ENCODE data around the gene TSPAN14.
A peak's percentile ranks its signal among the peaks of the same experiment; 100 is the strongest.

Gene TSPAN14

DNA sequence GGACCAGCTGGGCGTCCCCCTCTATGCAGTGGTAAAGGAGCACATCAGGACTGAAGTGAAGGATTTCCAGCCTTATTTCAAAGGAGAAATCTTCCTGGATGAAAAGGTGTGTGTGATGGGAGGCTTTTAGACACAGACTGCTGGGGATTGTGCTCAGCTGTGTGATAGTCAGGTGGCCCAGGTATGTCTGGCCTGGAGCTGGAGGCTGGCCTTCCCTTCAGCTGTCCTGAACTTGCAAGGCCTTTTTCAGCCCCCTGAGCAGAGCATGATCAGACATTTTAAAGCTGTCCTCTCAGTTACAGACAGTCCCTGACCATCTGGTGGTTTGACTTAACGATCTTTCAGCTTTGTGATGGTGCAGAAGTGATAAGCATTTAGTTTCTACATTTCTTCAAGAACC, 28.2 kb upstream of the TSPAN14 start:
- no peak for DNase-seq

DNA sequence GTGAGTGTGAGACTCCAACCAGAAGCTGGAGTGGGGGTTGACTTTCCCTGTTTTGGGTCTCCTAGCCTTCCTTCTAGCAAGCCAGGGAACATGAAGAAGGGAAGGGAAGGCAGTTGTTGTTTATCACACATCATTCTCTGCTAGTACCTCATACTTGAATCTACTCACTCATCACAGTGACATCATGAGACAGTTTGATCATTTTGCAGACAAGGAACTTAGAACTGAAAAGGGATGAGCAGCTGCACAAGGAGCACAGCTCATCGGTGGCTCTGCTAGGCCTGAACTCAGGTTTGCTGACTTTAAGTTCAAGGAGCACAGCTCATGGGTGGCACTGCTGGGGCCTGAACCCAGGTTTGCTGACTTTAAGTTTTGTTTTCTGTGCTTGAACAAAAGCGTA, 26.6 kb upstream of the TSPAN14 start:
- no peak for DNase-seq

DNA sequence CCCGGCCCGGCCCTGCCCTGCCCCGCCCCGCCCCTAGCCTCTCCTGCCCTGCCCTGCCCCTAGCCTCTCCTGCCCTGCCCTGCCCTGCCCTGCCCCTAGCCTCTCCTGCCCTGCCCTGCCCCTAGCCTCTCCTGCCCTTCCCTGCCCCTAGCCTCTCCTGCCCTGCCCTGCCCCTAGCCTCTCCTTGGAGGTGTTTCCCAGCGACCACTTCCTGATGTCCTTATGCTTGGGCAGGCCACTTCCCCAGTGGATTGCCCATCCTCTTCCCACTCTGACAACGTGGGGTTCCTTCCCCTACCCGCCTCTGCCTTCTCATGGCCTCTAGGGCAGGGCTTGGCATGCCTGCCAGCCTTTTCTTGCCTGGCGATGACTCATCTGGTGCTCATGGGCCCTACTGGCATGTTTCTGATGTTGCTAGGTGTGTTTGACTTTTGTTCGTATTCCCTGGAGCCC, 24.6 kb upstream of the TSPAN14 start:
- DNase-seq, result peak; percentile 20

DNA sequence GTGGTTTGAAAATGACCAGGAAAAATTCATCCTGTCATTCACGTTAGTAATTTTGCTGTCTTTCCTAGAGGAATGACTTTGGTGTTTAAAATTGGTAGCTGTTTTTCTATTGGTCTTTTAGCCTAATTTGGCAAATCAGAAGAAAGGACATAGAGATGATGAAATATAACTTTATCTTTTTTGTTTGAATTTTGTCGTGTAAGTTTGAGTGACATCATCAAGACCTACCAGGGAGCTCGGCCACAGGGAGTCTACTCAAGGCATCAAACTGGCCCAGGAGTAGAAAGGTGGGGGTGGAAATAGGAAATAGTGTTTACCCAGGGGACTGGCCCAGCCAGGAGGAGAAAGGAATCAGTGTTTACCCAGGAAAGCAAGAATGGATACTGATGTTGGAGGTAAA, 21.0 kb upstream of the TSPAN14 start:
- no peak for DNase-seq

DNA sequence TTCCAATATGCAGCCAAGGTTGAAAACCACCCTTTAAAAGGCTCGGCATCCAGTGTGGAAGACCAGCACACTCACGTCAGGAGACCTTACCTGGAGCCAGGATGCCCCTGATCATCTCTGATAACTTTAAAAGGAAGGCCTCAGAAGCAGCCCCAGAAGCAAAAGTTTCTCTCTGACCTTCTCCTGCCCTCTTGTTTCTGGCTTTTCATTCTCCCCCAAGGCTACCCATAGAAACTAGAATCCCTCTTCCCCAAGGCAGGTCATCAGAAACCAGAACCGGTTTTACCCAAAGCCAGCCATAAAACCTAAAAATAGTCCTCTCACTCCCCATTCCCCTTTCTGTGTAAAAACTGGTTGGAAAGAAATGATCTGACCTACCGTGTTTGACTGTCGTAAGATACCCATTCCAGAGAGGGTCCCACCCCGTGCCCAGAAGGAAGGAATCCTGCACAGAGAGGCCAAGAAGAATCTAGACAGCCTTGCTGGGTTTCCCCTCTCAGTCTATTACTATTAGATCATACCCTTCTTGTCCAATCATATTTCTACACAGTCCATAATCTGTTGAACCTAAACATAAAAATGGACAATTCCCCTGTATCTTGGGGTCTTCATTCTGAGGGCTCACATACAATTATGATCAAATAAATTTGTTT, 17.5 kb upstream of the TSPAN14 start:
- DNase-seq, result no peak

DNA sequence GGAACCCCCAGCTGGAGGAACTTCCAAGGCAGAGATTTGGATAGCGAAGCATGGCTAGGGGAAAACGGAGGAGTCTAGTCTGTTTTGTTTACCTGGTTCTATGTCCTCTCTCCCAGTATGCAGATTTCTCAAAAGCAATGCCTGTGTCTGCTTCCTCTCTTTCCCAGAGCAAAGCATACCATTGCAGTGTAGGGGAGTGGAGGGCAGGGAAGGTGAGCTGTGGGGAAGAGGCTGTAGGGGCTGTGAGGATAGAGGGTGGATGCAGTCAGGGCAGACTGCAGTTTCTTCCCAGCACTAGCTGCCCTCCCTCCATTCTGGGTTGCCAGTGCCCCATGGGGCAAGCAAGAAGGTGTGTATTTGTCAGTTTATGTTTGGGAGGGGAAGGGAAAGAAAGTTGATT, 16.9 kb upstream of the TSPAN14 start:
- no peak for DNase-seq

DNA sequence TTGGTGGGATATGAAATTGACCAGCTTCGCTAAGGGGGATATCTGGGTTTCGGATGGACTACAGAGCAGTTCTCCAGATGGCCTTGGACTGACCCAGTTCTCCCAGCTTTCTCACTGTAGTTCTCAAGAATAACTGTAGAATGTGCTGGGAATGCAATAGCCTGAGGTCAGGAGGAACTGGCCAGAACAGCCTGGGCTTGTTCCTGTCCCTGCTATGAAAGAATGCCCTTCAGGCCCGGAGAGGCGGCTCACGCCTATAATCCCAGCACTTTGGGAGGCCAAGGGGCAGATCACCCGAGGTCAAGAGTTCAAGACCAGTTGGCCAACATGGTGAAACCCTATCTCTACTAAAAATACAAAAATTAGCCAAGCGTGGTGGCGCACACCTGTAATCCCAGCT, 12.3 kb upstream of the TSPAN14 start:
- no peak for DNase-seq

DNA sequence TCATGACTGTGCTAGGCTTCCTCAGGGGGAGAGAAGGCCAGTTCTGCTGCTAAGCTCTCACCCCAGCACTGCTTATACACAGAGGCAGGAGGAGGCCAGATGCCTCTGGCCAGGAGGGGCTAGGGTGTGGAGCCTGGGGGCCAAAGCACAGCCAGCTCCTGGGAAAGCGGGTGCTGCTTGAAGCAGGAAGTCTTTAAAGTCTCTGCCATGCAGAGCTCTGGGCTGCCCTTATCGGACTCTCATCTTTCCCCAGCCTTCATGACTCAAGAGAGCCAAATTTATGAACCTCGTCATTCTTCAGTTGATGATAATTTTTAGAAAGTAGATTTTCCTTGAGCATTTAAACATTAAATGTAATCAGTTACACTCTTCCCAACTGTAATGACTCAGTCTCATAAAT, 11.2 kb upstream of the TSPAN14 start:
- DNase-seq, result no peak

DNA sequence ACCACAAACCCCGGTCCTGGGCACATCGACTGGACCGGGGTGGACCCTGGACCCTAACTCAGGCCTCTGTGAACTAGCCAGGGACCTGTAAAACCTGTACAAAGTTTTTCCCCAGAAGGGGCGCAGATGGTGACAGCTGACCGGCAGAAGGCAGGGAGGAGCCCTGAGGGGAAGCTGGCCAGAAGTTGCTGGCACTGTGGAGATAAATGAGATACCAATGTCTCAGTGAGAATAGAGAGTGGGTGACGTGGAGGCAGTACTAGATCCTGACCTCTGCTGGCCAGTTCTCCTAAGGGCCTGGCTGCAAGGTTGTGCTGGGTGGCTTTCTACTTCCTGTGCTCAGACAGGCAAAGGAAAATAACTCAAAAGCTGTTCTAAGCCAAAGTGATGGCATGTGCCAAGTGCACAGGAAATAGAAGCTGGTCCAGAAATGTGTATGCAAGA, 10.6 kb upstream of the TSPAN14 start:
- peak; percentile 47 for DNase-seq

DNA sequence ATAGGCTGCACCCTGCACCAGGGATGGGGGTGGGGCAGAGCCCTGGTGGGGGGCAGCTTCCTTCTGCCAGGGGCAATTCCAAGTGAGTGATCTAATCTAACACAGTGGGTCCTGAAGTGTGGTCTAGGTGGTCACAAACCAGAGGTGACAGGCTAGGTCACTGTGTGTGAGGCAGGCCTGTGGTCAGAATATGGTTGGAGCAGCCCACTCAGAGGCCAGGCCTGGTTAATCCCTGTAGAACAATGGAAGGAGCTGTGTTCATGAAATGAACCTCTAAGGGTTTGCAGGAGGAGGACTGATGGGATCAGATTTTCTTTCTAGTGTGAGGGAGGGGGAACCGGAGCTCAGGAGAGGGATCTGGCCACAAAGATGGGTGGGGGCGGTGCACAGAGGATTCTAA, 10.0 kb upstream of the TSPAN14 start:
- DNase-seq, result no peak

DNA sequence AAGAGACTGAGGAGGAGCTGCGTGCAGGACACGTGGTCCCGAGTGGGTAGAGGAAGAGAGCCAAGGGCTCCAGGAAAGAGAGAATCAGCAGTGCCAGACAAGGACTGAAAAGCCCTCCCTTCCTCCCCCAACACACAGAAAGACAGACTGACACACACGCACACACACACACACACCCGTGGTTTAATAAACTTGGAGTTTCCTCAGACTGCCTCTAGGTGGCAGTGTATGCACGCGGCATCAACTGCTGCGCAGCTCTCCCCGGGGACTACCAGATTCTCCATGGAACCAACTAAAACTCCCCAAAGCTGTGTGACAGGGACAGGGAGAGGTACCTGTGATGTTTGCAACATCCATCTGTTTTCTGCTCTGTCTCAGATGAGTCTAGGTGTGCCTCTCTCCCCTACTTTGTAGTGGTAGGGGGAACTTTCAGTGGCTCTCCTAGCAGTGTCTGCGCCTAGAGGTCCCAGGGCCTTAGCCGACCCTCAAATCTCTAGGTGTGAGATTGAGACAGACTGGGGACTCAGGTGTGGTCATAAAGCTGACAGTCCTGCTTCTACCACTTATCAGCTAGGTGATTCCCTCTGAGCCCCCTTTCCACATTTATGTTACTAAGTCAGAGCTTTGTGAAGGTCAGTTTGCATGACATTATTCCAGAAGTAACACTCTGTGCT, 9.3 kb upstream of the TSPAN14 start:
- peak; percentile 63 for DNase-seq

DNA sequence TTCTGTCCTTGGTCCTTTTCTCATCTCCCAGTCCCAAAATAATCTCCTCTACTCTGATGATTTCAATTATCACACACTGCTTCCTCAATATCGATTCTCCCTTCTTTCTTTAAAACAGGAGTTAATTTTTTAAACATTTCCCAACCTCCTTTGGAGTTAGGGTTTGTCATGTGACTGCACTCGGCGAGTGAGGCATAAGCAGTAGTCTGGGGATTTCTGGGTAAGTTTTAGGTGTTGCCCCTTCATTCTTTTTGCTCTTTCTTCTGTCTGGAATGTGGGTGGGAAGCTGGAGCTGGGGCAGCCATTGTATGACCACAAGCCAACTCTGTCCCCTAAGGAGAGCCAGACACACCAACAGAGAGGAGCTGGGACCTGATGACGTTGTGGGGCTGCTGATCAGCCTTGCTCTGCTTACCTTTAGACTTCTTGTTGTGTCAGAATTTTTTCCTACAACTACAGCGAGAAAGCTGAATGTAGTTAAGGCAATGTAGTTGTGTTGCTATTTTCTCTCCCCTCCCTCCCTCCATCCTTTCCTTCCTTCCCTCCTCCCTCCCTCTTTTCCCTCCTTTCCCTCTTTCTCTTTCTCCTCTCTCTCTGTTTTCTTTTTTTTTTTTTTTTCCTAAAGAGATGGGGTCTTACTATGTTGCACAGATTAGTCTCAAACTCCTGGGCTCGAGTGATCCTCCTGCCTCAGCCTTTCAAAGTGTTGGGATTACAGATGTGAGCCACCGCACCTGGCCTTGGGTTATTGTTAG, 6.5 kb upstream of the TSPAN14 start:
- DNase-seq, result no peak

DNA sequence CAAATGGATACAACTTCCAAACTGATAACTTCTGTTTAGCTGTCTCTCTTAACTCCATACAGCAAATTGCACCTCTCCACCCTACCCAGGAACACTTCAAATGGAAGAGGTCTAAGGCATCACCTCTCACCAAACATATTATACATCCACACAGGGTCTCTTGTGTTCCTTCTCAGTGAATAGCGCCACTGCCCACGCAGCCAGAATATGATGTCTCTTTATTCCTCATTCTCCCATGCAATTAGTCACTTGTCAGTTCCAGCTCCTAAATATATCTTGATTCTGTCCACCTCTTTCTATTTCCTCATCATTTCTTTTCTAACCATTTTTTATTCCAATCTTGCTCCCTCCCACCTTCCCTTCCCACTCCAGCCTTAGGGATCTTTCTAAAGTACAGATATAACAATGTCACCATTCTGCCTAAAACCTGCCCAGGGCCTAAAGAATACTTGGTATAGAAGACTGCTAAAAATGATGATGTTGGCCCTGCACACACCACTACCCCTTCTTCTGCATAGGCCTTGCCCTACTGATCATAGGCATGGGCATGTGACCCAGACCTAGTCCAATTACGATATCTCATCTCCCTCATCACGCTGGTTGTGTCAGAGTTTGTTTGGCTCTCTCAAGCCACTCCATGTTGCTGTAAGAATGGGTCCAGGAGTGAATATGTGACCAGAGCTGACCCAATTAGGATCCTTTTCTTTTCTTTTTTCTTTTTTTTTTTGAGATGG, 5.7 kb upstream of the TSPAN14 start:
- no peak for DNase-seq

DNA sequence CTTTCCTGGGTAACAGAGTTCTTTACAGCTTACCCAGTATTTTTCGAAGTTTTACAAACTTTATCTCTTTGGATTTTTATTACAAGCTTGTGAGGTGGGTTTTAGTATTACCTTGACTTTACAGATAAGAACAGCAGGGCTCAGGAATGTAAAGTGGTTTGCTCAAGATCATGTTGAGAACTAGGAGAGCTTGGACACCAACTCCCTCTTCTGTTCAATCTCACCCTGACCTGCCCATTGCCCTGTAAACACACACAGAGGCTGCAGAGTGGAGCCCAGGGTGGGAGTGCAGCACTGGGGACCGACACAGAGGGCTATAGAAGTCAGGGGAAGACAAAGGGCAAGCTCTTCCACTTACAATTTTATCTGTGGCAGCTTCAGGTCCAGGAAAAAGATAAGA, 4.6 kb upstream of the TSPAN14 start:
- no peak for DNase-seq

DNA sequence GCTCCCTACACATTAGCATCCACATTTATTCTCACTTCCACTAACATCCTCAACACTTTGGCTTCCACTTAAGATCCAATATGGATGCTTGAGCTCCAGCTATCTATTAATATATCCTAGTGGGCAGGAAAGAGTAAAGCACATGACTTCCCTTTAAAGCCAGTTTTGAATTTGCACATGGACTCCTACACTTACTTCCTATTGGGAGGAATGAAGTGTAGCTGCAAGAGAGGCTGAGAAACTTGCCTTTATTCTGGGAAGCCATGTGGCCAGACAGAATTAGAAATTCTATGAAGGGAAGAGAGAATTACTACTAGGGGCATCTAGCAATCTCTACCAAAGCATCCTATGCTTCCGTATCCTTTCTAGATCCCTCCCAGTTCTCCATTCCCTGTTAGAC, 3.0 kb upstream of the TSPAN14 start:
- no peak for DNase-seq

DNA sequence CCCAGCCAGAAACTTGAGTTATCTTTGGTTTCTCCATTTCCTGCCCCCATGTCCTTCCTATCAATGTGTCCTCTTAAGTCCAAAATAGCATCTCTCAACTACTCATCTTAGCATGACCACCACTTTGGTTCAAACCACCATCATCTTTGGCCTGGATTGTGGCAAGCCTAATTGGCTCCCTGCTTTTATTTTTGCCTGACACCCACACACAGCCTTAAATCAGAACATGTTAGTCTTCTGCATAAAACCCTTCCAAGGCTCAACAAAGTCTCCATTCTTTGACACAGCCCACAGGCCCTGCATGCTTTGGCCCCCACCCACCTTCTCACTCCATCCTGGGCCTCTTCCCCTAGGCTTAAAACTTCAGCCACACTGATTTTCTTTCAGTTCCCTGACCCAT, 2.0 kb upstream of the TSPAN14 start:
- no peak for DNase-seq

DNA sequence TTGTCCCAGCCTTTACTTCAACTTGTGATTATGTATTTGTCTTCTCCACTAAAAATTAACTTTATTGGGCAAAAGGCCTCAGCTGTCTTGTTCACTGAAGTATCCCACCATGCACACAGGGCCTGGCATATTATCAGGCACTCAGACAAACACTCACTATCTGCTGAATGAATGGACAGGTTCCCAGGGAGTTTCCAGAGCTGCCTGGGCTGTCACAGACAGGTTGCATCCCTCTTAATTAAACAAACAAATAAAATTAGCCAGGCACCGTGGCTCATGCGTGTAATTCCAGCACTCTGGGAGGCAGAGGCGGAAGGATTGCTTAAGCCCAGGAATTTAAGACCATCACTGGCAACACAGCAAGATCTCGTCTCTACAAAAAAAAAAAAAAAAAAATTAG, 1.5 kb upstream of the TSPAN14 start:
- DNase-seq, result no peak

DNA sequence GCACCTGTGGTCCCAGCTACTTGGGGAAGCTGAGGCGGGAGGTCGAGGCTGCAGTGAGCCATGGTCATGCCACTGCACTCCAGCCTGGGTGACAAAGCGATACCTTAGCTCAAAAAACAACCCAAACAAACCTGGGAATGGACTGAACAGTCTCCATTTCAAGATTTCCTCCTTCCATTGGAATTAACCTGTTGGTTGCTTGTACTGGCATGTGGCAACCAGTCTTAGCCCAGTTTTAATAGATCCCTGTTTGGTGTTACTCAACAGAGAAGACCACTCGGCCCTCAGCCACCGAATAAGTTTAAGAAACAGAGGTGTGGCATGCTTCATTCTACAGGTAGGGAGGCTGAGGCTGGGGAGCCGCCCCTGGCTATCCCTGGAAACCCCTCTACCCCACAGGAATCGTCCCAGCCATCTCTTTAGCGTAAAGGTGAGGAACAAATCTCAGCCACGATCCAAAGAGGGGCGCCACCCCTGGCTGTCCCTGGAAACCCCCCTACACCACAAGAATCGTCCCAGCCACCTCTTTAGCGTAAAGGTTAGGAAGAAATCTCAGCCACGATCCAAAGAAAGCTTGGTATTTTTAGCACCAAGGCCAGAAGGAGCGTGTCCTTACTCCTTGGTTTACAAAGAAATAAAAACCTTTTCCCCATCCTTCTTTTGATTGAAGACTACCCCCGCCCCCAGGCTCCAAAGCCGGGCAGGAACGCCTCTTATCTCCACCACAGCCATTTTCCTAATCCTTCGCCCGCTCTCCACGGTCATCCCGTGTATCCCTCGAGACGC, 861 bp upstream of the TSPAN14 start:
- DNase-seq, result no peak

DNA sequence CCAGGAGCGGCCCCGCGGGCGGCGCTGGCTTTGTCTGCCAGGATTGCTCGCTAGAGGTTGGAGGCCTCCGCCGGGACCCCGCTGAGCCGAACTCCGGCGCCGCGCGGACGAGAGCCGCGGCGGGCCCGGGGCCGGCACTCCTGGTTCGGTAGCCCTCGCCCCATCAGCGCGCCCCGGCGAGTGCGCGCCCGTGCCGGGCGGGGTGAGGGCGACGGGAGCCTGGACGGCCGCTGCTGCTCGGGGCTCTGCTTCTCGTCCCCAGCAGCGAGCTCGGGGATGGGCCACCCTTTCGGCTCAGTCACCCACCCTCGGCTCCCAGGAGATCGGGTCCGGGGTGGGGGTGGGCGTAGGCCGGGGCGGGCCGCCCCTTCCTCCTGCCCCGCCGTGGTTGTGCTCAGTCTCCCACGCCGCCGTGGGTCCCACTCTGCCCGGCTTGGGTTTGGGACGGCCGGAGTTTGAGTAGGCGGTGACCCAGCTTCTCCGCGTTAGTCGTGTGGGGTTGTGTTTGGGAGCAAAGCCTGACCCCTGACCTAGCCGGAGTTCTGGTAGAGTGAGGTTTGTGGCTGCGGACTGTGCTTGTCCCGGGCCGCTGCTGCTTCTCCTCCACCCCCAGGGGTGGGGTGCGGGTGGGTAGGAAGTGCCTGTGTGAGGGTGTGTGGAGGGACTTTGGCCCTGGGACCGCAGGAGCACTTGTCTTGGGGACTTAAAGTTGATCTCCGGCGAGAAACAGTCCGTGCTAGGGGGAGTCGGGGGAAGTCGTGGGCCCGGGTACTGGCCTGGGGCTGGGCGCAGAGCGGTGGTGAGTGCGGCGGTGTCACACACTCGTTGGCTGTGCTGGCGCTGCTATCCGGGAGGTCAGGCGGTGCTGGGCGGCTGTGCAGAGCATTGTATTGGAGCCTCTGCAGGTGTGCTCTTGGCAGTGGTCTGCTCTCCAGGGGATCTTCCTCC, 677 bp downstream of the TSPAN14 start:
- peak; percentile 48 for DNase-seq

DNA sequence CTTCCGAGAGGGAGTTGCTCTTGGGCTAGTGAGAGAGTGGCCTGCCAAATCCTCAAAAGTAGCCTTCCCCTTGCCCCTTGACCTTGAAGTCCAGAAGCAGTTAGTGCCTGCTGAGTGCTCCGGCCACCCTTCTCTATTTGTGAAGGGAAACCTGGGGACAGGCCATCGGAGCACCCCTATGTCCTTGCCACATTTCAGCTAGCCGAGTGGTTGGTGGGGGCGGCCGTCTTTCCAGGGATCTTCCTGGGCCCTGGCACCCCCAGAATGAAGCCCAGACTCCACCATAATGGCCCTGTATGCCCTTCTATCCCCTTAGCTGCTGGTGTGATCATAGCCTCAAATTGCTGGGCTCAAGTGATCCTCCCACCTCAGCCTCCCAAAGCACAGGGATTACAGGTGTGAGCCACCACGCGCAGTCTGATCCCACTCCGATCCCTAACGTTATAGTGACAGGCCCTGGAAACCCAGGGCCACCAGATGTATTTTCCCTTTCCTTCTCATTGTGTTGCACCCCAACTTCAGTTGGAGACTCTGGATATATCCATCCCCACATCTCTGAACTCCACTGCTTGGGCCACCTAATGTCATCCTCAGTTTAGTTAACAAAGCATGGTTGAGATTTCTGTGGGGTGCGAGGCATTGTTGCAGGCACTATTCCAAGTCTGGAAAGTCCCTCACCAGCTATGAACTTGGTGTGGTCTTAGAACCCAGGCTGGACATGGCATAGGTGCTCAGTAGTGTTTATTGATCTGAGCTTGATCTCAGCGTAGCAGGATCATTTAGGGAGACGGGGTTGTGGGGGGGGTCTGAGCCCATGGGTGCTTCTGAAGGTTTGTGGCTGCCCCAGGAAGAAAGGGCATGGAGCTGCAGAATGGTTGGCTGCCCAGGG, 1.6 kb downstream of the TSPAN14 start:
- DNase-seq, result no peak
